SK-N-SH (cell line): ENCODE data around the gene MAST4. TPM values are rescaled to one million over a fixed set of nuclear protein-coding genes. Genes with fewer than 3 reads are reported as not detected.

Source experiments
- CTCF ChIA-PET: fragments of 300-600, 350-600 bp; formaldehyde crosslinking; extraction: SDS; loops from one replicate; lab custom pipeline; 2021; lab: Yijun Ruan, JAX
- POLR2A ChIA-PET: fragments of 350-600 bp; sonication (Branson Sonifier 250); formaldehyde crosslinking; extraction: SDS; loops from one replicate; lab custom pipeline; 2020; ENCODE audit warnings: antibody characterized with exemption, inconsistent platforms; lab: Yijun Ruan, JAX
- DNase-seq: peaks from one replicate; pipeline ENCODE4 v3.0.0; 2012
- H2AFZ ChIP-seq: fragments of 200-600 bp; sonication (generic); 2 replicates; pipeline ENCODE4 v1.8.1; 2016; ENCODE audit warnings: antibody characterized with exemption, mild to moderate bottlenecking, low read depth
- H3F3A ChIP-seq: fragments of 200-600 bp; sonication (generic); replicated peaks from 2 replicates; pipeline ENCODE3; 2016; ENCODE audit warnings: antibody characterized with exemption, mild to moderate bottlenecking; ENCODE audit not compliant: insufficient read depth
- H3K27ac ChIP-seq, 2 experiments: fragments of 200-500 bp in 1 of 2; fragments of 200-600 bp in 1 of 2; sonication (Bioruptor generic) in 1 of 2; sonication (generic), shearing (Covaris generic) in 1 of 2; 2 replicates each; pipeline versions ENCODE4 v1.5.1 to v1.6.1; 2014 to 2016; ENCODE audit warnings: low read depth in 2 of 2, inconsistent platforms in 1 of 2, low read length in 1 of 2, mild to moderate bottlenecking in 1 of 2, mixed read lengths in 1 of 2
- H3K27me3 ChIP-seq: fragments of 200-600 bp; sonication (generic), shearing (Covaris generic); 2 replicates; pipeline ENCODE4 v1.6.1; 2016; ENCODE audit warnings: mixed run types; ENCODE audit not compliant: insufficient read depth
- H3K36me3 ChIP-seq, 2 experiments: fragments of 200-500 bp in 1 of 2; fragments of 200-600 bp in 1 of 2; sonication (Bioruptor generic) in 1 of 2; sonication (generic) in 1 of 2; replicated peaks in 1 of 2; 2 replicates each; pipeline versions ENCODE3 to v1.5.1; 2014 to 2016; ENCODE audit warnings: low read length in 1 of 2, mild to moderate bottlenecking in 1 of 2; ENCODE audit not compliant: insufficient read depth in 2 of 2, control insufficient read depth in 1 of 2
- H3K4me1 ChIP-seq, 2 experiments: fragments of 200-500 bp in 1 of 2; fragments of 200-600 bp in 1 of 2; sonication (Bioruptor generic) in 1 of 2; sonication (generic), shearing (Covaris generic) in 1 of 2; 2 replicates each; pipeline versions ENCODE4 v1.5.1 to v1.6.1; 2014 to 2016; ENCODE audit warnings: low read depth in 1 of 2, low read length in 1 of 2, mixed run types in 1 of 2; ENCODE audit not compliant: insufficient read depth in 2 of 2, control insufficient read depth in 1 of 2
- H3K4me2 ChIP-seq: fragments of 200-600 bp; sonication (generic), shearing (Covaris generic); 2 replicates; pipeline ENCODE4 v1.6.1; 2017; ENCODE audit warnings: mixed run types
- H3K4me3 ChIP-seq, 2 experiments: fragments of 200-500 bp in 1 of 2; fragments of 200-600 bp in 1 of 2; sonication (Bioruptor generic) in 1 of 2; sonication (generic), shearing (Covaris generic) in 1 of 2; 2 replicates each; pipeline versions ENCODE4 v1.5.1 to v1.8.1; 2014 to 2016; ENCODE audit warnings: low read depth in 2 of 2, inconsistent platforms in 1 of 2, low read length in 1 of 2, mild to moderate bottlenecking in 1 of 2, mixed read lengths in 1 of 2, moderate library complexity in 1 of 2
- H3K79me2 ChIP-seq: fragments of 200-600 bp; sonication (generic); 2 replicates; pipeline ENCODE4 v1.8.1; 2017; ENCODE audit warnings: mild to moderate bottlenecking; ENCODE audit not compliant: insufficient read depth
- H3K9ac ChIP-seq: fragments of 200-600 bp; sonication (generic); 2 replicates; pipeline ENCODE4 v1.6.1; 2017; ENCODE audit warnings: mixed run types
- H3K9me2 ChIP-seq: fragments of 200-600 bp; sonication (generic); 2 replicates; pipeline ENCODE4 v1.6.1; 2017; ENCODE audit warnings: mixed run types
- H3K9me3 ChIP-seq: fragments of 200-600 bp; sonication (generic); 2 replicates; pipeline ENCODE4 v1.6.1; 2017; ENCODE audit warnings: mixed run types, mild to moderate bottlenecking, moderate library complexity
- H4K20me1 ChIP-seq: fragments of 200-600 bp; sonication (generic); 2 replicates; pipeline ENCODE4 v1.6.1; 2017; ENCODE audit warnings: mild to moderate bottlenecking, mixed run types; ENCODE audit not compliant: insufficient read depth
- GATA2 ChIP-seq: sonication (generic); formaldehyde crosslinking; IDR thresholded peaks from 2 replicates; pipeline ENCODE4 v1.5.0; 2020; ENCODE audit warnings: mild to moderate bottlenecking, missing genetic modification reagents
- JUND ChIP-seq: IDR thresholded peaks from 2 replicates; pipeline ENCODE4 v1.4.0; 2012
- RAD21 ChIP-seq: IDR thresholded peaks from 2 replicates; pipeline ENCODE4 v1.6.1; 2012; ENCODE audit warnings: mild to moderate bottlenecking, low read length
- RXRA ChIP-seq: IDR thresholded peaks from 2 replicates; pipeline ENCODE4 v1.4.0; 2012; ENCODE audit warnings: low read depth, mild to moderate bottlenecking, borderline replicate concordance
- TEAD4 ChIP-seq: IDR thresholded peaks from 2 replicates; pipeline ENCODE4 v1.4.0; 2012; ENCODE audit warnings: mild to moderate bottlenecking, borderline replicate concordance; ENCODE audit not compliant: insufficient read depth
- YY1 ChIP-seq: IDR thresholded peaks from 2 replicates; pipeline ENCODE4 v1.4.0; 2012; ENCODE audit warnings: low read depth, mild to moderate bottlenecking
- WGBS: methylation state at CpG from one replicate; pipeline ENCODE4 v1.1.6; 2017; ENCODE audit warnings: low lambda C conversion rate; 5-methylcytosine and 5-hydroxymethylcytosine counted together
- polyA plus RNA-seq, 3 experiments: library from polyadenylated mRNA; depleted of rRNA; stranded (reverse); fragments of >200 nt; gene quantifications; 2 replicates each; pipeline ENCODE4 v1.2.3, GENCODE V29; 2012
- TF ChIP-seq, protein P1 (sequence below): IDR thresholded peaks from 2 replicates; pipeline ENCODE4 v1.6.1; 2012; ENCODE audit warnings: mild to moderate bottlenecking, low read depth, low read length, moderate library complexity
- TF ChIP-seq, protein P2 (sequence below): IDR thresholded peaks from 2 replicates; pipeline ENCODE4 v1.4.0; 2012; ENCODE audit warnings: low read depth
- TF ChIP-seq, protein P3 (sequence below): IDR thresholded peaks from 2 replicates; pipeline ENCODE4 v1.4.0; 2012; ENCODE audit warnings: low read depth, borderline replicate concordance
- TF ChIP-seq, protein P4 (sequence below): IDR thresholded peaks from 2 replicates; pipeline ENCODE4; 2012
- TF ChIP-seq, protein P5 (sequence below): fragments of 200-600 bp; sonication (generic); IDR thresholded peaks from 2 replicates; pipeline ENCODE4 v1.6.1; 2017; ENCODE audit warnings: antibody characterized with exemption, mild to moderate bottlenecking, moderate library complexity

The MAST4 gene
- polyA plus RNA-seq, 1 of the 3 experiments (the other 2 are of a cell fraction) = 2.2 TPM

DNA sequence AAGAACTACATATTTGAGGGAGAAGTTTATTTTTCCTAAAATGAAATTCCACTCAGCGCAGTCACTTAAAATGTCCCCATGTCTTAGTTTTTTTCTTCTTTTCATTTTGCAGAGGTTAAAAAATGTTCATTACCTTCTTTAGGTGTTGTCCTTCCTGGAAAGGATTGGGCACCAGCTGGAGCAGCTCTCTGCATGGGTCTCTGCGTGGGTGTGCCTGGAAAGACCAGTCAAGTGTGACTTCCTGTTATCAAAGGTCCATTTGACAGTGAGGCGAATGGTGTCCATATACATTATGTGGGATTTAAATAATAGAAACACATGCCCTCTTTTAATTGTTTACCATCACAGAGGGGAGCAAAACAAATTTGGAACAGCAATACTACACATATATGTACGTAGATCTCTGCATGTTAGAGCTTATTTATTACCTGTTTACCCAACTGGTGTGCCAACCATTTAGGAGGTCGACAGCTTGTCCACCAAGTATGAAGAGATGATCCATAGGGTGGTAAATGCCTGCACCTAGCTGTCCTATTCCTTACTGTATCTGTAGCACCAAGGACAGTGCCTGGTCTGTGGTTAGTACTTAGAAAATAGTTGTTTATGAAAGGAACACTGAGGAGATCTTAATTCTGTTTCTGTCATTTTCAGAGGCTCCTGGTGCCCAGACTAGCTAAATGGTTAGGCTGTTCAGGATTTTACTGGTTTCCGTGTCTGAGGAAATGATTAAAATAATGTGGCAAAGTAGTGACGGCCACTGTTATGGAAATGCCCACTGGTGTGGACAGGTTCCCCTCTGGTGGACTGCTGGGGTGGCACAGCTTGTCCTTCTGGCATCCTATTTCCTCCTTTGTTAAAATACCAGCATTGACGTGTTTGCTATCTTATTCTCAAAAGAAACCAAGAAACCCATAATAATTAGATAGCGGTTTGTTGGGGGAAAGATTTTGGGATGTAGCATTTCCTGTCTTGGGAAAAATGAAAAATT, 200.4 kb downstream of the MAST4 start:
- peak; percentile 16 for DNase-seq
- POLR2A ChIA-PET = no interaction called here

More for the DNA sequence above, 200.4 kb downstream of the MAST4 start:
- Histone ChIP-seq H3F3A (no peaks in the 10 kb centered on the region), H3K79me2 (no peaks in the 10 kb centered on the region), H3K27ac (no peak overlapping the region), H2AFZ (no peak overlapping the region), H3K27me3 (no peaks in the 10 kb centered on the region), H3K4me3 (no peak overlapping the region; a peak in 1 of 4 replicates), H4K20me1 (no peaks in the 10 kb centered on the region), H3K9ac (no peak overlapping the region), H3K4me1 (no peaks in the 10 kb centered on the region), H3K9me3 (no peaks in the 10 kb centered on the region), H3K4me2 (no peak overlapping the region), H3K9me2 (no peaks in the 10 kb centered on the region), H3K36me3 (no peaks in the 10 kb centered on the region)
- WGBS = 41% methylated on average over 9 of the region's 9 CpGs
- CTCF ChIA-PET = interaction anchor here (0.7 to 1.3 kb wide), 4 partner anchors 18 to 490 kb away, joined by 3 to 5 read pairs (median 3); no protein-coding TSS in a partner anchor
- TF ChIP-seq, protein P1, sequence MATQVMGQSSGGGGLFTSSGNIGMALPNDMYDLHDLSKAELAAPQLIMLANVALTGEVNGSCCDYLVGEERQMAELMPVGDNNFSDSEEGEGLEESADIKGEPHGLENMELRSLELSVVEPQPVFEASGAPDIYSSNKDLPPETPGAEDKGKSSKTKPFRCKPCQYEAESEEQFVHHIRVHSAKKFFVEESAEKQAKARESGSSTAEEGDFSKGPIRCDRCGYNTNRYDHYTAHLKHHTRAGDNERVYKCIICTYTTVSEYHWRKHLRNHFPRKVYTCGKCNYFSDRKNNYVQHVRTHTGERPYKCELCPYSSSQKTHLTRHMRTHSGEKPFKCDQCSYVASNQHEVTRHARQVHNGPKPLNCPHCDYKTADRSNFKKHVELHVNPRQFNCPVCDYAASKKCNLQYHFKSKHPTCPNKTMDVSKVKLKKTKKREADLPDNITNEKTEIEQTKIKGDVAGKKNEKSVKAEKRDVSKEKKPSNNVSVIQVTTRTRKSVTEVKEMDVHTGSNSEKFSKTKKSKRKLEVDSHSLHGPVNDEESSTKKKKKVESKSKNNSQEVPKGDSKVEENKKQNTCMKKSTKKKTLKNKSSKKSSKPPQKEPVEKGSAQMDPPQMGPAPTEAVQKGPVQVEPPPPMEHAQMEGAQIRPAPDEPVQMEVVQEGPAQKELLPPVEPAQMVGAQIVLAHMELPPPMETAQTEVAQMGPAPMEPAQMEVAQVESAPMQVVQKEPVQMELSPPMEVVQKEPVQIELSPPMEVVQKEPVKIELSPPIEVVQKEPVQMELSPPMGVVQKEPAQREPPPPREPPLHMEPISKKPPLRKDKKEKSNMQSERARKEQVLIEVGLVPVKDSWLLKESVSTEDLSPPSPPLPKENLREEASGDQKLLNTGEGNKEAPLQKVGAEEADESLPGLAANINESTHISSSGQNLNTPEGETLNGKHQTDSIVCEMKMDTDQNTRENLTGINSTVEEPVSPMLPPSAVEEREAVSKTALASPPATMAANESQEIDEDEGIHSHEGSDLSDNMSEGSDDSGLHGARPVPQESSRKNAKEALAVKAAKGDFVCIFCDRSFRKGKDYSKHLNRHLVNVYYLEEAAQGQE = peak; percentile 78; the same call in 1 of the 2 replicates
- TF ChIP-seq YY1 (no peak), RAD21 (peak; percentile 40), JUND (no peak), GATA2 (CRISPR knock-in tag) (no peak), TEAD4 (no peak), RXRA (no peak)
- TF ChIP-seq, protein P2, sequence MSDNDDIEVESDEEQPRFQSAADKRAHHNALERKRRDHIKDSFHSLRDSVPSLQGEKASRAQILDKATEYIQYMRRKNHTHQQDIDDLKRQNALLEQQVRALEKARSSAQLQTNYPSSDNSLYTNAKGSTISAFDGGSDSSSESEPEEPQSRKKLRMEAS = no peak
- TF ChIP-seq, protein P3, sequence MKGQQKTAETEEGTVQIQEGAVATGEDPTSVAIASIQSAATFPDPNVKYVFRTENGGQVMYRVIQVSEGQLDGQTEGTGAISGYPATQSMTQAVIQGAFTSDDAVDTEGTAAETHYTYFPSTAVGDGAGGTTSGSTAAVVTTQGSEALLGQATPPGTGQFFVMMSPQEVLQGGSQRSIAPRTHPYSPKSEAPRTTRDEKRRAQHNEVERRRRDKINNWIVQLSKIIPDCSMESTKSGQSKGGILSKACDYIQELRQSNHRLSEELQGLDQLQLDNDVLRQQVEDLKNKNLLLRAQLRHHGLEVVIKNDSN = no peak
- TF ChIP-seq, protein P4, sequence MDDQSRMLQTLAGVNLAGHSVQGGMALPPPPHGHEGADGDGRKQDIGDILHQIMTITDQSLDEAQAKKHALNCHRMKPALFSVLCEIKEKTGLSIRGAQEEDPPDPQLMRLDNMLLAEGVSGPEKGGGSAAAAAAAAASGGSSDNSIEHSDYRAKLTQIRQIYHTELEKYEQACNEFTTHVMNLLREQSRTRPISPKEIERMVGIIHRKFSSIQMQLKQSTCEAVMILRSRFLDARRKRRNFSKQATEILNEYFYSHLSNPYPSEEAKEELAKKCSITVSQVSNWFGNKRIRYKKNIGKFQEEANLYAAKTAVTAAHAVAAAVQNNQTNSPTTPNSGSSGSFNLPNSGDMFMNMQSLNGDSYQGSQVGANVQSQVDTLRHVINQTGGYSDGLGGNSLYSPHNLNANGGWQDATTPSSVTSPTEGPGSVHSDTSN = no peak
- TF ChIP-seq, protein P5, sequence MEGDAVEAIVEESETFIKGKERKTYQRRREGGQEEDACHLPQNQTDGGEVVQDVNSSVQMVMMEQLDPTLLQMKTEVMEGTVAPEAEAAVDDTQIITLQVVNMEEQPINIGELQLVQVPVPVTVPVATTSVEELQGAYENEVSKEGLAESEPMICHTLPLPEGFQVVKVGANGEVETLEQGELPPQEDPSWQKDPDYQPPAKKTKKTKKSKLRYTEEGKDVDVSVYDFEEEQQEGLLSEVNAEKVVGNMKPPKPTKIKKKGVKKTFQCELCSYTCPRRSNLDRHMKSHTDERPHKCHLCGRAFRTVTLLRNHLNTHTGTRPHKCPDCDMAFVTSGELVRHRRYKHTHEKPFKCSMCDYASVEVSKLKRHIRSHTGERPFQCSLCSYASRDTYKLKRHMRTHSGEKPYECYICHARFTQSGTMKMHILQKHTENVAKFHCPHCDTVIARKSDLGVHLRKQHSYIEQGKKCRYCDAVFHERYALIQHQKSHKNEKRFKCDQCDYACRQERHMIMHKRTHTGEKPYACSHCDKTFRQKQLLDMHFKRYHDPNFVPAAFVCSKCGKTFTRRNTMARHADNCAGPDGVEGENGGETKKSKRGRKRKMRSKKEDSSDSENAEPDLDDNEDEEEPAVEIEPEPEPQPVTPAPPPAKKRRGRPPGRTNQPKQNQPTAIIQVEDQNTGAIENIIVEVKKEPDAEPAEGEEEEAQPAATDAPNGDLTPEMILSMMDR = peak; percentile 30
